ENCODE measurements around the gene RPP14. TPM values are rescaled to one million over a fixed set of nuclear protein-coding genes. Genes with fewer than 3 reads are reported as not detected.

Gene RPP14
- total RNA-seq, 2 experiments from 2014 or later = 12.8 to 20.3 TPM

GRCh38 chr3:58308728-58309127, 2.7 kb downstream of the RPP14 start:
- POLR2A ChIA-PET = interaction anchor here (0.7 to 2.6 kb wide), 3 partner anchors 41 to 1304 kb away, joined by 3 to 12 read pairs (median 3); no protein-coding TSS in a partner anchor
- peaks cover 51% of the 10 kb centered on the region for H3K79me2 ChIP-seq (ENCODE audit: insufficient read depth, low read depth, low read length)

GRCh38 chr3:58317811-58318210, 11.8 kb downstream of the RPP14 start:
- POLR2A ChIA-PET = interaction anchor here (0.8 kb wide), 1 partner anchor 10 kb away, joined by 3 read pairs; no protein-coding TSS in a partner anchor
- CTCF ChIA-PET (ENCODE audit: unreplicated experiment) = no interaction called here
- Histone ChIP-seq H3K9me3 (ENCODE audit: low read length) (no peaks in the 10 kb centered on the region), H2AFZ (ENCODE audit: low read length) (no peak overlapping the region), H3K4me1 (ENCODE audit: insufficient read depth, low read length, poor library complexity, severe bottlenecking) (peaks cover 12% of the 10 kb centered on the region), H4K20me1 (ENCODE audit: insufficient read depth, low read length) (peaks cover 7% of the 10 kb centered on the region; the same call in 1 of the 2 replicates), H3K36me3 (ENCODE audit: insufficient read depth, low read length) (peaks cover 89% of the 10 kb centered on the region), H3K27ac (ENCODE audit: low read depth, low read length, poor library complexity, severe bottlenecking) (no peak overlapping the region), H3K79me2 (ENCODE audit: insufficient read depth, low read depth, low read length) (peaks cover 11% of the 10 kb centered on the region; the same call in 1 of the 2 replicates), H3K4me3 (ENCODE audit: low read depth, low read length, poor library complexity, severe bottlenecking) (no peak overlapping the region), H3K4me2 (ENCODE audit: low read length) (no peak overlapping the region), H3K9me2 (ENCODE audit: insufficient read depth, low read length) (no peaks in the 10 kb centered on the region)
- no peak for TF ChIP-seq EZH2phosphoT487 (IDR thresholded peaks at IDR 0.05; ENCODE audit: borderline replicate concordance, low read depth, low read length)
- TF ChIP-seq, protein P1, sequence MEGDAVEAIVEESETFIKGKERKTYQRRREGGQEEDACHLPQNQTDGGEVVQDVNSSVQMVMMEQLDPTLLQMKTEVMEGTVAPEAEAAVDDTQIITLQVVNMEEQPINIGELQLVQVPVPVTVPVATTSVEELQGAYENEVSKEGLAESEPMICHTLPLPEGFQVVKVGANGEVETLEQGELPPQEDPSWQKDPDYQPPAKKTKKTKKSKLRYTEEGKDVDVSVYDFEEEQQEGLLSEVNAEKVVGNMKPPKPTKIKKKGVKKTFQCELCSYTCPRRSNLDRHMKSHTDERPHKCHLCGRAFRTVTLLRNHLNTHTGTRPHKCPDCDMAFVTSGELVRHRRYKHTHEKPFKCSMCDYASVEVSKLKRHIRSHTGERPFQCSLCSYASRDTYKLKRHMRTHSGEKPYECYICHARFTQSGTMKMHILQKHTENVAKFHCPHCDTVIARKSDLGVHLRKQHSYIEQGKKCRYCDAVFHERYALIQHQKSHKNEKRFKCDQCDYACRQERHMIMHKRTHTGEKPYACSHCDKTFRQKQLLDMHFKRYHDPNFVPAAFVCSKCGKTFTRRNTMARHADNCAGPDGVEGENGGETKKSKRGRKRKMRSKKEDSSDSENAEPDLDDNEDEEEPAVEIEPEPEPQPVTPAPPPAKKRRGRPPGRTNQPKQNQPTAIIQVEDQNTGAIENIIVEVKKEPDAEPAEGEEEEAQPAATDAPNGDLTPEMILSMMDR (conservative IDR thresholded peaks at IDR 0.05; ENCODE audit: low read length) = no peak
- intact Hi-C loops (cut with micrococcal nuclease; ENCODE audit: unreplicated experiment) = no loop called here
- TSS peak; percentile 45 for BruUV-seq (replicated peaks)
- DNase-seq (ENCODE audit: low spot score) = no peak

More at GRCh38 chr3:58308728-58309127, 2.7 kb downstream of the RPP14 start:
- Histone ChIP-seq H4K20me1 (ENCODE audit: insufficient read depth, low read length) (peaks cover 20% of the 10 kb centered on the region), H3K4me2 (ENCODE audit: low read length) (peak overlapping the region; percentile 91), H3K9me2 (ENCODE audit: insufficient read depth, low read length) (no peaks in the 10 kb centered on the region), H3K4me1 (ENCODE audit: insufficient read depth, low read length, poor library complexity, severe bottlenecking) (peaks cover 16% of the 10 kb centered on the region), H2AFZ (ENCODE audit: low read length) (no peak overlapping the region), H3K4me3 (ENCODE audit: low read depth, low read length, poor library complexity, severe bottlenecking) (peak overlapping the region; percentile 6), H3K27ac (ENCODE audit: low read depth, low read length, poor library complexity, severe bottlenecking) (no peak overlapping the region), H3K36me3 (ENCODE audit: insufficient read depth, low read length) (peaks cover 64% of the 10 kb centered on the region), H3K9me3 (ENCODE audit: low read length) (no peaks in the 10 kb centered on the region)
- DNase-seq (ENCODE audit: low spot score) = no peak
- no peak for TF ChIP-seq EZH2phosphoT487 (IDR thresholded peaks at IDR 0.05; ENCODE audit: borderline replicate concordance, low read depth, low read length)
- TF ChIP-seq, protein P1 (conservative IDR thresholded peaks at IDR 0.05; ENCODE audit: low read length) = no peak
- CTCF ChIA-PET (ENCODE audit: unreplicated experiment) = no interaction called here
- BruUV-seq (replicated peaks) = no TSS peak
- intact Hi-C loops (cut with micrococcal nuclease; ENCODE audit: unreplicated experiment) = loop anchor here (5.0 kb wide), 2 partner anchors 104 to 324 kb away; no protein-coding TSS in a partner anchor

DNA sequence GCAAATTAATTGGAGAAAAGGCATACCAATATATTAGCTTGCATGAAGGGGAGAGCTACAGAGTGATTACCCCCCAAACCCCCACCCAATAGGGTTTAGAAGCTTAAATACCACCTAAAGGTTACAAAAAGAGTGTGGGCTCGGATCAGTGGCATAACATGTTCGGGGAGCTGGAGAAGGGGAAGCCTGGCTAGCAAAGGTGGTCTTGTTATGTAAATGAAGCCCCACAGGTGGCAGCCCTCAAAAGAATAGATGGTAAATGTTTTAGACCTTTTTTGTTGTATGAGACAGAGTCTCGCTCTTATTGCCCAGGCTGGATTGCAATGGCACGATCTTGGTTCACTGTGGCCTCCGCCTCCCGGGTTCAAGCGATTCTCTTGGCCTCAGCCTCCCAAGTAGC, 15.7 kb downstream of the RPP14 start:
- H3K4me2 ChIP-seq (ENCODE audit: low read length) = peak overlapping the region; percentile 26; the same call in 1 of the 2 replicates
- peaks cover 50% of the 10 kb centered on the region for H3K36me3 ChIP-seq (ENCODE audit: insufficient read depth, low read length)
- no peaks in the 10 kb centered on the region for H3K9me3 ChIP-seq (ENCODE audit: low read length)
- CTCF ChIA-PET (ENCODE audit: unreplicated experiment) = no interaction called here
- peaks cover 32% of the 10 kb centered on the region for H3K4me1 ChIP-seq (ENCODE audit: insufficient read depth, low read length, poor library complexity, severe bottlenecking)
- no peak for DNase-seq (ENCODE audit: low spot score)
- no peaks in the 10 kb centered on the region for H3K9me2 ChIP-seq (ENCODE audit: insufficient read depth, low read length)
- H3K4me3 ChIP-seq (ENCODE audit: low read depth, low read length, poor library complexity, severe bottlenecking) = no peak overlapping the region
- BruUV-seq (replicated peaks) = no TSS peak
- H2AFZ ChIP-seq (ENCODE audit: low read length) = no peak overlapping the region
- H4K20me1 ChIP-seq (ENCODE audit: insufficient read depth, low read length) = peaks cover 7% of the 10 kb centered on the region; the same call in 1 of the 2 replicates
- intact Hi-C loops (cut with micrococcal nuclease; ENCODE audit: unreplicated experiment) = loop anchor here (1.0 to 5.0 kb wide), 3 partner anchors 93 to 311 kb away; no protein-coding TSS in a partner anchor
- peaks cover 11% of the 10 kb centered on the region; the same call in 1 of the 2 replicates for H3K79me2 ChIP-seq (ENCODE audit: insufficient read depth, low read depth, low read length)
- H3K27ac ChIP-seq (ENCODE audit: low read depth, low read length, poor library complexity, severe bottlenecking) = no peak overlapping the region
- TF ChIP-seq, protein P1 (conservative IDR thresholded peaks at IDR 0.05; ENCODE audit: low read length) = no peak
- no peak for TF ChIP-seq EZH2phosphoT487 (IDR thresholded peaks at IDR 0.05; ENCODE audit: borderline replicate concordance, low read depth, low read length)
- POLR2A ChIA-PET = interaction anchor here (0.5 to 2.0 kb wide), 4 partner anchors 15 to 1518 kb away, joined by 3 to 7 read pairs (median 4); partner anchors contain the start of genes HTD2 and RPP14

Measured in OCI-LY7 (cell line).